Fibroblast of skin of scalp (primary cell): Measurements from ENCODE around the gene KRTAP9-1.
"Not testable (repeated sequence)": the region's sequence is repeated elsewhere in the genome, so short reads cannot be mapped to it uniquely, and the experiment has no call there.

Source experiments
- DNase-seq: peaks from one replicate; pipeline ENCODE4 v3.0.0-alpha.2; 2013

Gene KRTAP9-1

DNA sequence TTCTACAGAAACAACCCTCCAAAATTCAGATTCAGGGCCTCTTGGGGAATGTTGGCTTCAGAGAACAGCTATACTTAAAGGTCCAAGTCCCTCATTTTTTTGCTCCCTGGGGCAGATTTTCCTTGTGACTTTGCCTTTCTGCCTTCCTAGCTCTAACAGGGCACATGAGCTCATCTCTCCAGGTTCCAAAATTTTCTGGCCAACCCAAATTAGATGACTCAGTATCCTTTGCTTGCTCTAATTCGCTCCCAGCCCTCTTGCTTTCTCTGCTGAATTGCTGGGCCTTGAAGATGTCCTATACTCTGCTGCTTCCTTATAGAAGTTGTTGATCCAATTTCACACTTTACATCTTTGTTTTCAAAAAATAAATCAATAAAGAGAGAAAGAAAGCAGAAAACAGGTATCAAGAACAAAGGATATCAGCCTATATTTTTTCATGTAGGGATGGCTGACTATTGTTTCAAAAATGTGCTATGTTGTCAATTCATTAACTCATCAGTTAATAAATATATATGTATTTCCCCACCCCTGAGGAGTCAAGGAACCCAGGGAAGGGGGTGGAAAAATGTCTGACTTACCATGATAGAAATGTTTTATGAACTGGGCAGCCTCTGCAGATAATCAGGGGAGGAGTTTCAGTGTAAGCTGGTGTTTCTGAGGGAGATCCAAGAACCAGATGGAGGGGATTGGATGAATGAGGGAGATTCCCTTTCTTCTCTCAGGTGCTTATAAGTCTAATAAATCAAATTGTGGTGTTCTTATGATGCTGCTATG is 10.7 kb upstream of the KRTAP9-1 start:
- peak; percentile 42 for DNase-seq

DNA sequence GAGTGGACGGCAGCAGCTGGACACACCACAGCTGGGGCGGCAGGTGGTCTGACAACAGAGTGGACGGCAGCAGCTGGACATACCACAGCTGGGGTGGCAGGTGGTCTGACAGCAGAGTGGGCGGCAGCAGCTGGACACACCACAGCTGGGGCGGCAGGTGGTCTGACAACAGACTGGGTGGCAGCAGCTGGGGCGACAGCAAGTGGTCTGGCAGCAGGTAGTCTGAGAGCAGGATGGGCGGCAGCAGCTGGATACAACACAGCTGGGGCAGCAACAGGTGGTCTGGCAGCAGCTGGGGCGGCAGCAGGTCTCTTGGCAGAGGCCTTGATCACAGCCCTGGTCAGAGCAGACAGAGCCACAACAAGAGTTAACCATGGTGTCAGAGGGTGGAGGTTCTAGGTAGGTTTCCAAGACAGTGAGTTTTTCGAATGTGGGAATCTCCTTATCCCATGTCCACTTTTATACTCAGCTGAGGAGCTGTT is 5.2 kb upstream of the KRTAP9-1 start, which contains the start of gene KRTAP4-1:
Gene KRTAP4-1, minus strand, starts transcription at position 432 of the 482 bp plus-strand sequence. Its CDS starts 57 bp downstream, at position 375.
- no peak for DNase-seq

DNA sequence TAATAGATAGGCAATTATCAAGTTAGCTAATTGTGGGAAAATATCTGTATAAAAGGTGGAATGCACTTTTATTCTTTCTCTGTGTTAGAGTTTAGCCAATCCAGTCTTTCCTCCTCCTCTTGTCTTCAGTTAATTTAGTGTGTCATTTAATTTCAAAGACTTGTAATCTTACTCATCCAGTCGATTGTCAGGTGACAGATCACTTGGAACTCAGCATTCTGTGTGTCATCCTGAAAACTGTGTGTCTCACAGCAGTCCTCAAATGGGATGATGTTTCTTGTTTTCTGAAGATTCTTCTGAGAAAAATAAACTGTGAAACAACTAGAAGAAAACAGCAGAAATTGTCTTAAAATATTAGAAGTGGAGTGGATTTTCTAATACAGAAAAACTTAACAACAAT is 4.7 kb upstream of the KRTAP9-1 start:
- no peak for DNase-seq

DNA sequence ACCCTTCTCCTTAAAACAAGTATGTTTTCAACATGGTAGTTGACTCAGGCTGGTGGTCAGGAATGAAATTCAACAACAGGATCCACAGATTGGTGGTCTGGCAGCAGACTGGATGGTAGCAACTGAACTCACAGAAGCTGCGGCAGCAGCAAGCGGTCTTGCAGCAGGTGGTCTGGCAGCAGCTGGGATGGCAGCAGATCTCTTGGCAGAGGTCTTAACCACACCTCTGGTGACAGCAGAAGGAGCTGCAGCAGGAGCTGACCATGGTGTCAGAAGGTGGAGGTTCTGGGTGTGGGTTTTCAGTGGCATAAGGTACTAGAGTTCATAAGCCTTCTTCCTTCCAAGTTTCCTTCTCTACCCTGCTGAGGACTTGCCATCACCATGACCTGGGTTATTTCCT is 2.8 kb upstream of the KRTAP9-1 start:
- DNase-seq: no peak

DNA sequence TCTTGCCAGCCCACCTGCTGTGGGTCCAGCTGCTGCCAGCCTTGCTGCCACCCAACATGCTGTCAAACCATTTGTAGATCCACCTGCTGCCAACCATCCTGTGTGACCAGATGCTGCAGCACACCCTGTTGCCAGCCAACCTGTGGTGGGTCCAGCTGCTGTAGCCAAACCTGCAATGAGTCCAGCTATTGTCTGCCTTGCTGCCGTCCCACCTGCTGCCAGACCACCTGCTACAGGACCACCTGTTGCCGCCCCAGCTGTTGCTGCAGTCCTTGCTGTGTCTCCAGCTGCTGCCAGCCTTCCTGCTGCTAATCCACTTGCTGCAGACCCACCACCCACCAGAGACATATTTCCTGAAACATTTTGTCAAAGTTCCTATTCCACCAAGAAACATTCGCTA is 641 bp downstream of the KRTAP9-1 start:
- no peak for DNase-seq

DNA sequence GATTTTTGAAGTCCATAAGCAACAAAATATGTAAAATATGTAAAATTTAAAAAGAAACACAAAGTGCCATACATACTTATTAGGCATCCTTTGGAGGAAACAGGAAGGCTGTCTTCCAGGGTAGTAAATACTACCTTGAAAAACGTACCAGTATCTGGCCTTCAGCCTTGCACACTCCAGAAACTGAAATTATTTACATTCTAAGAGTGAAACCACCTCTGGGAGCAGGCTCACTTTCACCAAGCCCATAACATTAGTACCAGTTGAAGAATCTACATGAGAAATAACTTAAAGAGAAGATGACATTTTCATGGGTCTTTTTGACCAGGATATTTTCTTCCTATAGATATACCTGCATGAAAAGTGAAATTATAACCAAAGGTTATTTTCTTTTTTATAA is 6.4 kb downstream of the KRTAP9-1 start:
- no peak for DNase-seq

DNA sequence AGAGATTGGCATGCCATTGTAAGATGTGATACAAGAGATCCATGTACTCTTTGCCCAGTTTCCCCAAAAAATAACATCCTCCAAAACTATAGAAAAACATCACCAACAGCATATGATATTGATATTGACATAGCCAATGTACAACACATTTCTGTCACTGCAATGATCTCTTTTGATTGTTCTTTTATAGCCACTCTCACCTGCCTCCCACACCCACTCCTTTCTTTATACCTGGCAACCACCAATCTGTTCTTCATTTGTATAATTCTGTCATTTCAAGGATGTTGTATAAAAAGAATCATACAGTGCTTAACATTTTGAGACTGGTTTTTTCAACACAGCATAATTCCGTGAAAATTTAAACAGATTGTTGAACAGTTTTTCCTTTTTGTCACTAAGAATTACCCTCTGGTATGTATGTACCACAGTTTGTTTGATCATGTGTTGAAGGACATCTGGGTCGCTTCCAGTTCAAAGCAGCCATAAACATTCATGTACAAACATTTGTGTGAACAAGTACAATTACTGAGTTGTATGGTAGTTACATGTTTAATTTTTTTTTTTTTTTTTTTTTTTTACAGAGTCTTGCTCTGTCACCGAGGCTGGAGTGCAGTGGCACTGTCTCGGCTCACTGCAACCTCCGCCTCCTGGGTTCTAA is 9.9 kb downstream of the KRTAP9-1 start:
- DNase-seq: no peak

DNA sequence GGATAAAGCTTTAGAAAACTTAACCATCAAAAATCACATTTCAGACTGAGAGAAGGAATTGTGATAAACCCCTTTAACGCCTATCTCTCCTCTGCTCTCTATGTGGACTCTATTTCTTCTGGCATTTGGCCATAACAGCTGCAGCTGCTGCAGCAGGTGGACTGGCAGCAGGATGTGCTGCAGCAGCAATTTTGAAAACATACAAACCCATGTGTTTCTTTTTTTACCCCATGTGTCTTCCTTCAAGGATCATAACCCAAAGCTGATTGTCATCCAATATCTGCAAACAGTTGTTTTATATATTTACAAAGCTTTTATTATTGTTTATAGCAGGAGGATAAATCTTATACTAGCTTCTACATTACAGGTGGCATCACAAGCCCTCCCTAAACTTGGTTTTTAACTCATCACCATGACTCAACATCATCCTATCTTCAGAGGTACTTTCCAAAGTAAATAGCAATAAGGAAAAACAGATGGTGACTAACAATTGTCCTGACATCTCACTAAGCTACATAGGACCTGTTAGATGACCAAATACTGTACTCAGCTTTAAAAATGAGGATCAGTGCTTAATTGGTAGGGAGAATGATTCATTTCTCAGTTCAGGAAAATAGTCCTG is 22.3 kb downstream of the KRTAP9-1 start:
- peak; percentile 18 for DNase-seq

DNA sequence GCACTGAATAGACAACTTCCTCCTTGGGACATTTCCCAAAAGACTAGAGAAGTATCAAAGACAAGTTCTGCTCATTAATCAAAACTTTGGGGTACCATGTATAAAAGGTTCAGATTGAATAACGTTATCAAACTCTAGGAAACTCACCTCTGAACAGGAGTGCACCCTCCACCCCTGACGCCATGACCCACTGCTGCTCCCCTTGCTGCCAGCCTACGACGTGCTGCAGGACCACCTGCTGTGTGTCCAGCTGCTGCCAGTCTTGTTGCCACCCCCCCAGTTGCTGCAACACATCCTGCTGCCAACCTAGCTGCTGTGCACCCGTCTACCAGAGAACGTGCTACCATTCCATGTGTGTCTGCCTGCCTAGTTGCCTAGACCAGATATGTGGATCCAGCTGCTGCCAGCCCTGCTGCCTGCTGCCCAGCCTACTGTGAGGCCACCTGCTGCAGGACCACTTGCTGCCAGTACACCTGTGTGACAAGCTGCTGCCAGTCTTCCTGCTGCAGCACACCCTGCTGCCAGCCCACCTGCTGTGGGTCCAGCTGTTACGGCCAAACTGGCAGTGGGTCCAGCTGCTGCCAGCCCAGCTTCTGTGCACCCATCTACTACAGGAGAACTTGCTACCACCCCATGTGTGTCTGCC is 23.0 kb downstream of the KRTAP9-1 start:
- DNase-seq: no peak

DNA sequence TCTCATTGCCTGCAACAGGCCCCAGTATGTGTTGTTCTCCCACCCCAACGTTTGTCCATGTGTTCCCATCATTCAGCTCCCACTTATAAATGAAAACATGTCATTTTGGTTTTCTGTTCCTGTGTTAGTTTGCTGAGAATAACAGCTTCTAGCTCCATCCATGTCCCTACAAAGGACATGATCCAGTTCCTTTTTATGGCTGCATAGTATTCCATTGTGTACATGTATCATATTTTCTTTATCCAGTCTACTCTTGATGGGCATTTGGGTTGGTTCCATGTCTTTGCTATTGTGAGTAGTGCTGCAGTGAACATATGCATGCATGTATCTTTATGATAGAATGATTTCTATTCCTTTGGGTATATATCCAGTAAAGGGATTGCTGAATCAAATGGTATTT is 26.0 kb downstream of the KRTAP9-1 start:
- DNase-seq: no peak

DNA sequence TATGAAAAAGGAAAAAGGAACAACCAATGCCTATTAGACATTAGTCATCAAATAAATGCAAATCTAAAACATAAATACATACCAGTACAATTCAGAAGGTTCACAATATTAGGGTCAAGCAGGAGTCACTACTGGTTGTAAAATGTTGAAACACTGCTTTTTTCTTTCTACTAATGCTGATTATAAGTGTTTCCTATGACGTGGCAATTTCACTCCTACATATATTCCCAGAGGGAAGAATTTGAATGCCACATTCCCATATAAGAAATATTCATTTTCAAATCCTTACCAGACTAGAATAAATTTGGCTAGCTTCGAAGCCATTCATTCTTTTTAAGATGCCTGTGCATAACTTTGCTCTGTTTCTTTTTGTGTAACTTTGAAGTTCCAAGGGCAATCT is 34.1 kb downstream of the KRTAP9-1 start:
- peak; percentile 41 for DNase-seq

DNA sequence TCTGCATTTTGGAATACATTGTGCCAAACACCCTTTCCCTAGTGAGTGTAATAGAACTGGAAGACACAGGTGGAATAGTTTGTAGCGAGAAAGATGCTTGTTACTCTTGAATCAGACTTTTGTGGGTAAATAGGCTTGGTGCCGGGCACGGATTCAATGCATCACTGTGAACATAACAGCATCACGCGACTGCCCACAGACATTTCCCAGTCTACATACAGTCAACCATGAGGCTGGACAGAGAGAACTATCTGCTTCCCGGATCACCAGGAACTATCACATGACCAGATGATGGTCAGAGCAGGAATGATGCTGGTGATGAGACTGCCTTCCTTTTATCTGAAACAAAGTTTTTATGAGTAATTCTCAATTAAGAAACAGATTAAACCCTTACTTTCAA is 36.4 kb downstream of the KRTAP9-1 start:
- DNase-seq: no peak

DNA sequence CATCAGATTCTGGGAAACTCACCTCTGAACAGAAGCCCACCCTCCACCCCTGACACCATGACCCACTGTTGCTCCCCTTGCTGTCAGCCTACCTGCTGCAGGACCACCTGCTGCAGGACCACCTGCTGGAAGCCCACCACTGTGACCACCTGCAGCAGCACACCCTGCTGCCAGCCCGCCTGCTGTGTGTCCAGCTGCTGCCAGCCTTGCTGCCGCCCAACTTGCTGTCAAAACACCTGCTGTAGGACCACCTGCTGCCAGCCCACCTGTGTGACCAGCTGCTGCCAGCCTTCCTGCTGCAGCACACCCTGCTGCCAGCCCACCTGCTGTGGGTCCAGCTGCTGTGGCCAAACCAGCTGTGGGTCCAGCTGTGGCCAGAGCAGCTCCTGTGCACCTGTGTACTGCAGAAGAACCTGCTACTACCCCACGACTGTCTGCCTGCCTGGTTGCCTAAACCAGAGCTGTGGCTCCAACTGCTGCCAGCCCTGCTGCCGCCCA is 37.0 kb downstream of the KRTAP9-1 start, which contains the start of gene KRTAP9-2:
Gene KRTAP9-2, plus strand, starts transcription at position 51 of the 498 bp plus-strand sequence. Its CDS starts 7 bp downstream, at position 58.
- not testable (repeated sequence) for DNase-seq

DNA sequence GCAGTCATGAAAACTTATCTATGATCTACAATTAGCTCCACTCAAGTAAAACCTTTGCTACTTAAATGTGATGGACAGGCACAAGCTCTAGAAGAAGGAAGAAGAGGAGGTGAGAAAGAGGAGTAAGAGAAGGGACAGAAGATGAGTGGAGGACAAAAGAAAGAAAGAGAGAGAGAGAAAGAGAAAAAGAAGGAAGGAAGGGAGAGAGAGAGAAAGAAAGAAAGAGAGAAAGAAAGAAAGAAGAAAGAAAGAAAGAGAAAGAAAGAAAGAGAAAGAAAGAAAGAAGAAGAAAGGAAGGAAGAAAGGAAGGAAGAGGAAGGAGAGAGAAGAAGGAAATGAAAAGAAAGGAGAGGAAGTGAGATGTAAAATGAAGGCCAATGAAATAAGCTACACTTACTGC is 40.4 kb downstream of the KRTAP9-1 start:
- DNase-seq: no peak

DNA sequence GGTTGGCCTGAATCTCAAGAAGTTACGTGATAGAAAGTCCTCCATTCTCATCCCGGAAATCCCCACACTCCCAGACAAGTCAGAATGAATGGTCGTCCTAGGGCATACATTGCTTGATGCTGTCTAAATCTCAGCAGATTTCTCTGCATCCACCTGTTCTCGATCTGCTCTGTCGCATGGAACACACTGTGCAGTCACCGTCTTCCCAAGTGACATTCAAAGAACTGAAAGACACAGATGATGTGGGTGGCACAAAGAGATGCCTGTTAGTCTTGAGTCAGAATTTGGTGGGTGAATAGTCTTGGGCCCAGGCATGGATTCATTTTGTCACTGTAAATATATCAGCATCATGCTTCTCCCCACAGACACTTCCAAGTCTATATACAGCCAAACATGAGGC is 42.0 kb downstream of the KRTAP9-1 start:
- DNase-seq: no peak

DNA sequence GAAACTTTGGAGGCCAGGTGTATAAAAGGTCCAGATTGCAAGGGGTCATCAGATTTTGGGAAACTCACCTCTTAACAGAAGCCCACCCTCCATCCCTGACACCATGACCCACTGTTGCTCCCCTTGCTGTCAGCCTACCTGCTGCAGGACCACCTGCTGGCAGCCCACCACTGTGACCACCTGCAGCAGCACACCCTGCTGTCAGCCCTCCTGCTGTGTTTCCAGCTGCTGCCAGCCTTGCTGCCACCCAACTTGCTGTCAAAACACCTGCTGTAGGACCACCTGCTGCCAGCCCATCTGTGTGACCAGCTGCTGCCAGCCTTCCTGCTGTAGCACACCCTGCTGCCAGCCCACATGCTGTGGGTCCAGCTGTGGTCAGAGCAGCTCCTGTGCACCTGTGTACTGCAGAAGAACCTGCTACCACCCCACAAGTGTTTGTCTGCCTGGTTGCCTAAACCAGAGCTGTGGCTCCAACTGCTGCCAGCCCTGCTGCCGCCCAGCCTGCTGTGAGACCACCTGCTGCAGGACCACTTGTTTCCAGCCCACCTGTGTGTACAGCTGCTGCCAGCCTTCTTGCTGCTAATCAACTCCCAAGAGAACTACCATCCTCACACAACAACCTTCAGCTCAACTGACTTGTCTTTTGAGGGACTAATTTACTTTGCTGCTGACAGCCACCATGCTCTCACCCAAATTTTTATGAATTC is 42.9 kb downstream of the KRTAP9-1 start, which contains the start of gene KRTAP9-3:
Gene KRTAP9-3, plus strand, starts transcription at position 51 of the 707 bp plus-strand sequence. Its CDS starts 53 bp downstream, at position 104.
- not testable (repeated sequence) for DNase-seq

DNA sequence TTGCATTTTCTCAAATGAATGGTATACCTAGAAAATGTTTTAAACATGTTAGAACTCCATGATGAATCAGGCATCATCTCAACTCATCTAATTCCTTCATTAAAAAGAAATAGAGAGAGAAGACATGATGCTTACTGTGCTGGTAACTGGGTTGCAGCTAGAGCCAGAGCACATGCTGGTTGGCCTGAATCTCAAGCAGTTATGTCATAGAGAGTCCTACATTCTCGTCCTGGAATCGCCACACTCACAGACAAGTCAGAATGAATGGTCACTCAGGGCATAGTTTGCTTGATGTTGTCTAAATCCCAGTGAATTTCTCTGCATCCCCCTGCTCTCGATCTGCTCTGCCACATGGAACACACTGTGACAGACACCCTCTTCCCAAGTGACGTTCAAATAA is 47.4 kb downstream of the KRTAP9-1 start:
- not testable (repeated sequence) for DNase-seq

DNA sequence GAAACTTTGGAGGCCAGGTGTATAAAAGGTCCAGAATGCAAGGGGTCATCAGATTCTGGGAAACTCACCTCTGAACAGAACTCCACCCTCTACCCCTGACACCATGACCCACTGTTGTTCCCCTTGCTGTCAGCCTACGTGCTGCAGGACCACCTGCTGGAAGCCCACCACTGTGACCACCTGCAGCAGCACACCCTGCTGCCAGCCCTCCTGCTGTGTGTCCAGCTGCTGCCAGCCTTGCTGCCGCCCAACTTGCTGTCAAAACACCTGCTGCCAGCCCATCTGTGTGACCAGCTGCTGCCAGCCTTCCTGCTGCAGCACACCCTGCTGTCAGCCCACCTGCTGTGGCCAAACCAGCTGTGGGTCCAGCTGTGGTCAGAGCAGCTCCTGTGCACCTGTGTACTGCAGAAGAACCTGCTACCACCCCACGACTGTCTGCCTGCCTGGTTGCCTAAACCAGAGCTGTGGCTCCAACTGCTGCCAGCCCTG is 48.3 kb downstream of the KRTAP9-1 start, which contains the start of gene KRTAP9-8:
Gene KRTAP9-8, plus strand, starts transcription at position 51 of the 489 bp plus-strand sequence. Its CDS starts 53 bp downstream, at position 104.
- DNase-seq: not testable (repeated sequence)
